COR-L47 (cell line): ENCODE measurements around the gene SORCS1.

Source experiments
- DNase-seq: peaks from one replicate; lab custom pipeline; 2025; lab: John Stamatoyannopoulos, UW

Gene SORCS1

GRCh38 chr10:106898446-106898845 is 266.1 kb downstream of the SORCS1 start:
- no peak for DNase-seq

GRCh38 chr10:106897719-106898118 is 266.8 kb downstream of the SORCS1 start:
- no peak for DNase-seq

DNA sequence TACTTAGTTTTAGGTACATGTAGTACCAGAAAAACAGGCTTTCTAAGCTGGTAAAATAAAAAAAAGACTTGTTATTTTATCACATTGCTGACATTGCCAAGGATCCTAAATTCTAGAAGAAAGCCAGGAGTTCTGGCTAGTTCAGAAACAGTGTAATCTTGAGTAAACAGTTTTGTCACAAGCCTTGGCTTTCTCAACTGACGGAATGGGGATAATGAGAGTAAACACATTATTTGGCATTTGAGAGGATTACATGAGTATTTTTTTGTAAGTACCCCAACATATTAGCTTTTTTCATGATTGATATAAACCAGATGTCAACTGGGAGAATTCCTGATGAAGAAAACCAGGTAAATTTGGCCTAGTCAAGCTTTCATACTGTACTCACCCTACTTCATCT is 269.8 kb downstream of the SORCS1 start:
- no peak for DNase-seq

DNA sequence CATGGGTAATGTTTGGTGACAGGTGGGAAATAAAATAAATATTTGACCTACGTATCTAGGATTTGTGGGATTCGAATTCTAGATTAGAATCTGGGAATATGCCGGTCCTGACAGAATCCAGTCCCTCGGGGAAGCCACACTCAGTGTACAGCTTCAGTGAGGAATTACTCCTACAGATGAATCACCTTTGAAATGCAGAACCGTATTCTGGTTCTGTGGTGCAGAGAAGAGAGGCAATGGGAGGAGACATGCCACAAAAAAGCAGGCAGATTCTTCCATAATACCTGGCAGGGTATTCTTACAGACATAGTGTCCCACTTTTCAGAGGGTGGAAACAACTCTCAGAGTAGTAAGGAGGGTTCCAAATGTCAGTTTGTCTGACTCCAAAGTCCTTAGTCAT is 286.9 kb downstream of the SORCS1 start:
- no peak for DNase-seq

DNA sequence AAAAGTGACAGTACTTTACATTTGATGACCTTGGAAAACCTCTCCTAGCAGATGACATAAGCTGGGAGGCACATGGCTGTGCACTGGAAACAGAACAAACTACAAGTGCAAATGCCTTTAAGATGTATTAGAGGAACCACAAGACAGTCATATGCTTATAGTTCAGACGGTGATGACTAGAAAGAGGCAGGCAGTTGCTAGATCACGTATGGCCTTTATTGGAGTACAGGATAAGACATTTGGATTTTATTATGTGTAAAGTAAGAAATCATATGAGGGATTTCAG is 290.0 kb downstream of the SORCS1 start:
- DNase-seq = no peak

DNA sequence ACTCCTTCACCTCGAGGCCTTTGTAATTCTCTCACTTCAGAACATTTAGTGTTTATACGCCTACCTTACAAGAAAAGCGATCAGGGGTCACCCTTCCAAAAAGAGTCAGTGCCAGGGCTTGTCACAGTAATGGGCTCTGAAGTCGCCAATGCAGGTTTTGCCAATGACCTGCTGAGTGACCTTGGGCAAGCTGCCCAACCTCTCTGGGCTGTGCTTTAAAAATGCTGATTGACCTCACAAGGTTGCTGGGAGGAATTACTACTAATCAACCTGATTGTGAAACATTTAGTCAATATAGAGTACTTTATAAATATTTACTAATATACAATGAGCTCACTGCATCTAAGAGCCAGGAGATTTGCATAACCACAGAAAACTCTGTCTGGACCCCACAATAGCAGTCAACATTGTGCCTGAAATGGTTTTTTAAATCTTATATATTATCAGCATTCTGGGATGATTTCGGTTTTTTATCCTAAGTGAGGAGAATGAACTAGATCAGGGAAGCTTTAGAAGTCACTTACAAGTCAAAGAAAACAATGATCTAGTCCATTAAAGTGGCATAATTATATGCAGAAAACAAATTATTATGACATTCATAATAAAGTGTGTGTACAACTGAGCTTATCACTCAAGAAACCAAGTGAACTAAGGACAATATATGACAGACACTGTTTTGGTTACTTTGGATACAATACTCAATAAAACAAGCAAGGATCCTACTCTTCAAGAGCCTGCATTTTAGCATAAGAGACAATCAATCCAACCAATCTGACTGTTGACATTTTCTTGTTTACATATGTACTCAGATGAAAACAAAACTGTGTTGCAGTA is 290.5 kb downstream of the SORCS1 start:
- no peak for DNase-seq

DNA sequence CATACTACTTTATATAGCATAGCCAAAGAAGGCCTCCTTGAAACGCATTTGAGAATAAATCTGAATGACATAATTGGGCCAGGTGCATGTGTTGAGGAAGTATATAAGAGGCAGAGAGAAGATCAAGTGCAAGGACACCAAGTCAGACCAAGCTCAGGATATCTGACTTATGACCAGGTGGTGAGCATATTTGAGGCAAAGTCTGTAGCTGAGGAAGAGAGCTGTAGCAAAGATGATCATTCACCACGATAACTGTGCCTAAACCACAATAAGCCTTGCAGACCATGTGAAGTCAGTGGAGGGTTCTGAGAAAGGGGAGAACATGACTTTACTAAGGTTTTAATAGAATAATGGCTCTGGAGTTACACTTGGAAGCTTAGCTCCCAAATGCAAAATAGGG is 292.3 kb downstream of the SORCS1 start:
- DNase-seq = no peak

- no peak for DNase-seq
Measured at GRCh38 chr10:106866244-106866845, 298.2 kb downstream of the SORCS1 start.

- DNase-seq = no peak
Measured at GRCh38 chr10:106864031-106864430, 300.5 kb downstream of the SORCS1 start.

GRCh38 chr10:106863549-106863948 is 301.0 kb downstream of the SORCS1 start:
- no peak for DNase-seq

DNA sequence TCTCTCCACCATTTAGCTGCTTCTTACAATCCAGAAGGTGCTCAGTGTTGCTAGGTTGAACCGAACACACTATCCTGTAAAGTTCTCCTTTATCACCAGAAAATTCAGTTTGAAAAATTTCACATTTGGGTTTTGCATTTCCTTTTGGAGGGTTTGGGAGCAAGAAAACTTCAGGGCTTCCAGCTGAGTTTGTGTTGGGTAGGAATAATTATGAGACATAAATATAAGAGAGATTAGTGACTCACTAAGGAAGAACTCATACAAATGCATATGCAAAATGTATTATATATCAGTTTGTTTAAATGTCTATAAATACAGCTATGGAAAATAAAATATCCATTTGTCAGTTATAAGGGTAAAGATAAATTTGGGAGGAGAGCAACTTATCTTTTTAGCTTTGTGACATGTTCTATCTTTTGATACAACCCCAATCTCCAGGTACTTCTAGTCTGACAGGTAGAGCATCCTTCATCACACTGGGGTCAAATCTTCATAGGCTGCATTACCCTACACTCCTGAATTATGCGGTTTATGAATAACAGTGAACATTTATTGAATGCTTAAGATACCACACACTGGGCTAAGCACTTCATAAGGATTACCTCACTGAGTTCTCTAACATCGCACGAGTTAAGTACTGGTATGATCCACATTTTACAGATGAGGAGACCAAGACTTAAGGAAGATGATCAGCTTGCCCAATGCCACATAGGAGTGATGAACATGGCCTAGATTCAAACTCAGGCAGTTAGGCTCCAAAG is 304.4 kb downstream of the SORCS1 start:
- no peak for DNase-seq

DNA sequence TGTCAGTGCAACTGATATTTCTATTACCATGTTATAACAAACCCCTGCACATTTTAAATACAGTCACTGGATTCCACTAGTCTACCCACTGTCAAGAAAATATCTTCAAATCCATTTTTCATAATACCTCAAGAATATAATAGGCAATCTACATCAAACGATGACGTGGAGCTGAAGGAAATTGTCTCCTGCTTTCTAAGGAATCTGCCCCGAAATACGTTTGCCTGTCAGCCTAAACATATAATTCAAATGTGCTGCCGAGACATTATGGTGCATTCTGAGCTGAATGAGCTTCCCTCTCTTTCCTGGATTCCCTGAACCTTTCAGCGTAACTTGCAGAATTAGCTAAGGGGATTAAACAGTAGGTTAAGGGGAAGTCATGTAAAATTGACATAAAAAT is 306.8 kb downstream of the SORCS1 start:
- no peak for DNase-seq

DNA sequence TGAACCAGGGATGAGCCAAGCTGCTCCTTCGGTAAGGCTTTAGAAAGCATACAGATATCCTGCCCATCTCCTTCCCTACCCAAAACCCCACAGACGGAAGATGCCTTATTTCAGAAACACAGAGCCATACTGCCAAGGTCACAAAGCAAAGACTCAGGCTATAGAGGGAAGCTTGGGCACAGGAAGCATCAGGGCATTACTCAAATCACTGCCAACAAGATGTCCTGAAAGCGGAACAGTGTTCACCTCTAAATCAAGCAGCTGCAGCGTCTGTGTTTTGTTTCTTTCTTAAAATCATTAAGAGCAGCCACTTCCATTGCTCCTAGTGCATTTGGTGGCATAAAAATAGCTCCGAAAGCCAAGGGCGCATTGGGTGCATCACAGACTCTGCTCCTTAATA is 307.3 kb downstream of the SORCS1 start:
- DNase-seq = no peak

GRCh38 chr10:106836933-106837663 is 327.4 kb downstream of the SORCS1 start:
- DNase-seq = no peak

DNA sequence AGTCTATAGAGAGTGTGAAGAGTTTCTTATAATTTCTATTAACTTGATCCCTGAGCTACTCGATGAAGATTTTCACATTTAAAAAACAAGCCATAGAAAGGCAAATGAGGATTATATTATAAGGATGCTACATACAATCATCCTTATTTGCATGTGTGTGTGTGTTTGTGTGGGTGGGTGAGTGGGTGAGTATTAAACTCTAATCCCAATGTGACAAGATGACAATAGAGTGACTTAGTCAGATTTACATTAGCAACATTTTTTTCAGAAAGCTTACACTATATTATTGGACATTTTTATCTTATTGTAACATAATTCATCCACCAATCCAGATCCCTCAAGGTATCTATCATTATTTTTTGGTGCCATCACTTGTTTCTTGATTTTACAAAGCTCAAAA is 331.7 kb downstream of the SORCS1 start:
- no peak for DNase-seq

- no peak for DNase-seq
Measured at GRCh38 chr10:106830471-106830870, 334.0 kb downstream of the SORCS1 start.

- no peak for DNase-seq
Measured at GRCh38 chr10:106830006-106830405, 334.5 kb downstream of the SORCS1 start.

DNA sequence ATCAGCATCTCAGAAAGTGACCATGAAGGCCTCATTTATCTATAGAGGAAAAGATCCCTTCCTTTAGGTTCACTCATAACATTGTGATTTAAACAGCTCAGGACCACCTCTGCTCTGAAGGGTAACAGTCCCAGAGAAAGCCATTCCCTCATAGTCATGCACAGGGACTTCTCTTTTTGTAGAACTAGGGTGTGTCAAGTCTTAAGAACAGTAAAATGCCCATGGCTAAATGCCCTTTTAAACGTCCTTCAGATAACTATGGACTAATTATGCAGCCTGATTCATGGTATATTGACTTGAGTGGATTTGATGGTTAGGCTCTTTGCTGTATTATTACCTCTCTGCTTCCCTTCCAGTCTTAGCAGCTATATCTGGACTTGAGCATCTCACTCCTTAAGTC is 337.8 kb downstream of the SORCS1 start:
- DNase-seq = no peak

- DNase-seq = no peak
Measured at GRCh38 chr10:106825576-106826364, 338.7 kb downstream of the SORCS1 start.

GRCh38 chr10:106820579-106820978 is 343.9 kb downstream of the SORCS1 start:
- no peak for DNase-seq

DNA sequence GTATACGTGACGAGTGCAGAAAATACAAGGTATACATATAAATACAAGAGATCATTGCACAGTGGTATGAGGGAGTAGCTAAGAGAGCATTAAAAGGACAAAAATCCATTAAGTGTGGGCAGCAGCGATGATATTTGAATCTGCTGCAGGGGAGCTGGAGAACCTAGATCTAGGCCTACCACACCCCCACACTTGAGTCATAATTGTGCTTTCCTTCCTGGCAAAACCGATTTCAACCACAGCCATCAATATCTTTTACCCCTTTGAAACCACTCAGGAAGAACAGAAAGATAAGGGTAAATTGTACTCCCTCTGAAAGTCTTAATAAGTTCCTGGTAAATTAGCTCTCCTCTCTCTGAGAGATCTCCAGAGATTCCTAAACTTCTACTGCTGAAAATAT is 345.0 kb downstream of the SORCS1 start:
- no peak for DNase-seq
